GM23338 (cell line): ENCODE data around the gene CD93. TPM values are rescaled to one million over a fixed set of nuclear protein-coding genes. Genes with fewer than 3 reads are reported as not detected.

Experiments
- ATAC-seq: fragments of 200-7000 bp; cut with Tn5 transposase; 3 replicates; pipeline ENCODE4 v1.9.1; 2020
- DNase-seq: peaks from one replicate; pipeline ENCODE4 v3.0.0-alpha.2; 2015; ENCODE audit warnings: low spot score
- H2AFZ ChIP-seq: fragments of 200-600 bp; sonication (generic); 2 replicates; pipeline ENCODE4 v1.8.0; 2016; ENCODE audit warnings: antibody characterized with exemption, mild to moderate bottlenecking, moderate library complexity
- H3F3A ChIP-seq: fragments of 200-600 bp; sonication (generic); replicated peaks from 2 replicates; pipeline ENCODE4 v1.8.0; 2017; ENCODE audit warnings: antibody characterized with exemption, mixed run types, low read depth
- H3K27ac ChIP-seq: fragments of 200-600 bp; sonication (generic); 2 replicates; pipeline ENCODE4 v1.6.1; 2016; ENCODE audit warnings: low read depth
- H3K27me3 ChIP-seq: fragments of 200-600 bp; sonication (generic); 2 replicates; pipeline ENCODE4 v1.8.0; 2016; ENCODE audit warnings: mild to moderate bottlenecking, mixed run types, moderate library complexity; ENCODE audit not compliant: insufficient read depth
- H3K36me3 ChIP-seq: fragments of 200-600 bp; sonication (generic); 2 replicates; pipeline ENCODE4 v1.8.0; 2016; ENCODE audit warnings: mild to moderate bottlenecking; ENCODE audit not compliant: insufficient read depth
- H3K4me1 ChIP-seq: fragments of 200-600 bp; sonication (generic); 2 replicates; pipeline ENCODE4 v1.8.0; 2016; ENCODE audit warnings: mild to moderate bottlenecking, moderate library complexity; ENCODE audit not compliant: insufficient read depth
- H3K4me2 ChIP-seq: fragments of 200-600 bp; sonication (generic); 2 replicates; pipeline ENCODE4 v1.7.1; 2017; ENCODE audit warnings: mixed run types
- H3K4me3 ChIP-seq: fragments of 200-600 bp; sonication (generic); 2 replicates; pipeline ENCODE4 v1.6.1; 2016; ENCODE audit warnings: mixed run types
- H3K79me2 ChIP-seq: fragments of 200-600 bp; sonication (generic); replicated peaks from 2 replicates; pipeline ENCODE4 v1.8.0; 2017; ENCODE audit warnings: mild to moderate bottlenecking; ENCODE audit not compliant: insufficient read depth
- H3K9me2 ChIP-seq: fragments of 200-600 bp; sonication (generic); 2 replicates; pipeline ENCODE4 v1.8.0; 2017; ENCODE audit not compliant: insufficient read depth
- H4K20me1 ChIP-seq: fragments of 200-600 bp; sonication (generic); replicated peaks from 2 replicates; pipeline ENCODE4 v1.8.0; 2017; ENCODE audit warnings: mild to moderate bottlenecking; ENCODE audit not compliant: insufficient read depth
- H3K27ac Mint-ChIP-seq: 2 replicates; pipeline ENCODE4 v1.8.0; 2020; ENCODE audit warnings: inconsistent platforms, mild to moderate bottlenecking, moderate library complexity, mixed read lengths
- H3K27me3 Mint-ChIP-seq: 3 replicates; pipeline ENCODE4 v1.8.0; 2022; ENCODE audit warnings: low read depth, mild to moderate bottlenecking, moderate library complexity, mixed read lengths, inconsistent platforms; ENCODE audit not compliant: insufficient read depth, poor library complexity
- H3K36me3 Mint-ChIP-seq: 3 replicates; pipeline ENCODE4 v1.8.0; 2021; ENCODE audit warnings: low read depth, mild to moderate bottlenecking, inconsistent platforms, moderate library complexity, mixed read lengths
- H3K4me1 Mint-ChIP-seq: 3 replicates; pipeline ENCODE4 v1.8.0; 2020; ENCODE audit warnings: mild to moderate bottlenecking, inconsistent platforms, mixed read lengths
- H3K4me3 Mint-ChIP-seq: 3 replicates; pipeline ENCODE4 v1.8.0; 2021; ENCODE audit warnings: moderate library complexity, mild to moderate bottlenecking, inconsistent platforms, mixed read lengths
- H3K9me3 Mint-ChIP-seq: 3 replicates; pipeline ENCODE4 v1.8.0; 2020; ENCODE audit warnings: moderate library complexity, mild to moderate bottlenecking, inconsistent platforms, mixed read lengths
- CREB1 ChIP-seq: fragments of 250-450 bp; sonication (Bioruptor Pico); IDR thresholded peaks from 2 replicates; pipeline ENCODE4 v1.5.0; 2020; ENCODE audit warnings: low read depth, mild to moderate bottlenecking, moderate library complexity
- CTCF ChIP-seq, 2 experiments: fragments of 200-600 bp in 1 of 2; sonication (generic) in 1 of 2; conservative IDR thresholded peaks; 2 replicates each; pipeline versions ENCODE4 v1.5.1 to v1.6.1; 2016 to 2017; ENCODE audit warnings: antibody characterized with exemption in 2 of 2, low read depth in 2 of 2, mild to moderate bottlenecking in 2 of 2, moderate library complexity in 1 of 2
- ETS1 ChIP-seq: IDR thresholded peaks from 2 replicates; pipeline ENCODE4 v1.6.1; 2016; ENCODE audit warnings: antibody characterized with exemption
- EZH2 ChIP-seq: fragments of 200-600 bp; sonication (generic); IDR thresholded peaks from one replicate; pipeline ENCODE4 v1.8.0; 2017; ENCODE audit warnings: antibody characterized with exemption, mild to moderate bottlenecking, low read depth; ENCODE audit not compliant: unreplicated experiment
- EZH2phosphoT487 ChIP-seq: fragments of 200-600 bp; sonication (generic); IDR thresholded peaks from one replicate; pipeline ENCODE4 v1.8.1; 2018; ENCODE audit warnings: antibody characterized with exemption; ENCODE audit not compliant: unreplicated experiment
- JUNB ChIP-seq: IDR thresholded peaks from one replicate; pipeline ENCODE4 v1.6.1; 2016; ENCODE audit warnings: antibody characterized with exemption; ENCODE audit not compliant: unreplicated experiment
- NANOG ChIP-seq: IDR thresholded peaks from 2 replicates; pipeline ENCODE4 v1.6.1; 2016; ENCODE audit warnings: antibody characterized with exemption, borderline replicate concordance
- POLR2AphosphoS5 ChIP-seq: IDR thresholded peaks from 2 replicates; pipeline ENCODE4 v1.6.1; 2016; ENCODE audit warnings: antibody characterized with exemption, low read depth
- REST ChIP-seq: IDR thresholded peaks from one replicate; pipeline ENCODE4 v1.6.1; 2018; ENCODE audit warnings: antibody characterized with exemption; ENCODE audit not compliant: unreplicated experiment
- STAT1 ChIP-seq: IDR thresholded peaks from one replicate; pipeline ENCODE4 v1.6.1; 2016; ENCODE audit warnings: antibody characterized with exemption; ENCODE audit not compliant: unreplicated experiment
- ZNF114 ChIP-seq: fragments of 250-450 bp; sonication (Bioruptor Pico); IDR thresholded peaks from 2 replicates; pipeline ENCODE4 v1.5.0; 2020; ENCODE audit warnings: mild to moderate bottlenecking, moderate library complexity
- ZNF331 ChIP-seq: fragments of 250-450 bp; sonication (Bioruptor Pico); IDR thresholded peaks from 2 replicates; pipeline ENCODE4 v1.5.0; 2020; ENCODE audit warnings: low read depth, mild to moderate bottlenecking, moderate library complexity
- ZNF462 ChIP-seq: fragments of 250-450 bp; sonication (Bioruptor Pico); IDR thresholded peaks from 2 replicates; pipeline ENCODE4 v1.5.0; 2020; ENCODE audit warnings: mild to moderate bottlenecking, moderate library complexity
- polyA plus RNA-seq: library from polyadenylated mRNA; unstranded; fragments of >200 nt; fragmentation: Nextera tagmentation; extraction: Ambion mirVana; gene quantifications from 2 replicates; pipeline ENCODE4 v1.2.1, GENCODE V29; 2016
- total RNA-seq: library from RNA; depleted of rRNA; stranded (reverse); fragments of >200 nt; shearing (Covaris generic); gene quantifications from 2 replicates; pipeline ENCODE4 v1.2.3, GENCODE V29; 2014

Gene CD93
- total and polyA plus RNA-seq, 2 experiments from 2014 or later = 0.03 TPM; not detected in 1

GRCh38 chr20:23061262-23061661 is 24.9 kb downstream of the CD93 start:
- Mint-ChIP-seq H3K27me3 (peaks cover 2% of the 10 kb centered on the region), H3K4me1 (peaks cover 24% of the 10 kb centered on the region), H3K36me3 (no peaks in the 10 kb centered on the region), H3K4me3 (no peak overlapping the region), H3K9me3 (0 out of 3 replicates have a peak, but pooled peaks cover 3% of the 10 kb centered on the region), H3K27ac (no peak overlapping the region; the same call in 1 of the 2 replicates)
- Histone ChIP-seq H3K27me3 (no peaks in the 10 kb centered on the region), H3K27ac (no peak overlapping the region), H3K4me1 (peaks cover 24% of the 10 kb centered on the region), H3F3A (no peaks in the 10 kb centered on the region), H3K4me3 (no peak overlapping the region), H4K20me1 (no peaks in the 10 kb centered on the region), H2AFZ (0 out of 2 replicates have a peak overlapping the region, but pooled peaks have one; percentile 19), H3K4me2 (no peak overlapping the region), H3K9me2 (peaks cover 15% of the 10 kb centered on the region), H3K79me2 (no peaks in the 10 kb centered on the region), H3K36me3 (no peaks in the 10 kb centered on the region)
- DNase-seq (no peak), ATAC-seq (no peak)
- no peak for TF ChIP-seq NANOG
- TF ChIP-seq EZH2 = no peak
- TF ChIP-seq ZNF114 (CRISPR knock-in tag) = no peak
- no peak for TF ChIP-seq CREB1 (CRISPR knock-in tag)
- no peak for TF ChIP-seq REST
- no peak for TF ChIP-seq CTCF (conservative IDR thresholded peaks at IDR 0.05; ENCODE audit: low read depth in 2 of 2)
- no peak for TF ChIP-seq EZH2phosphoT487
- TF ChIP-seq JUNB = no peak
- TF ChIP-seq STAT1 = no peak
- no peak for TF ChIP-seq POLR2AphosphoS5
- no peak for TF ChIP-seq ZNF462 (CRISPR knock-in tag)
- TF ChIP-seq ZNF331 = no peak
- no peak for TF ChIP-seq ETS1
